ENCODE measurements around the gene ILK. TPM values are rescaled to one million over a fixed set of nuclear protein-coding genes. Genes with fewer than 3 reads are reported as not detected.

The ILK gene
- total and polyA plus RNA-seq, 2 of the 13 experiments (the other 11 are each of a cell fraction or from before 2014, with no cell fraction given), result 70.3 to 108 TPM

DNA sequence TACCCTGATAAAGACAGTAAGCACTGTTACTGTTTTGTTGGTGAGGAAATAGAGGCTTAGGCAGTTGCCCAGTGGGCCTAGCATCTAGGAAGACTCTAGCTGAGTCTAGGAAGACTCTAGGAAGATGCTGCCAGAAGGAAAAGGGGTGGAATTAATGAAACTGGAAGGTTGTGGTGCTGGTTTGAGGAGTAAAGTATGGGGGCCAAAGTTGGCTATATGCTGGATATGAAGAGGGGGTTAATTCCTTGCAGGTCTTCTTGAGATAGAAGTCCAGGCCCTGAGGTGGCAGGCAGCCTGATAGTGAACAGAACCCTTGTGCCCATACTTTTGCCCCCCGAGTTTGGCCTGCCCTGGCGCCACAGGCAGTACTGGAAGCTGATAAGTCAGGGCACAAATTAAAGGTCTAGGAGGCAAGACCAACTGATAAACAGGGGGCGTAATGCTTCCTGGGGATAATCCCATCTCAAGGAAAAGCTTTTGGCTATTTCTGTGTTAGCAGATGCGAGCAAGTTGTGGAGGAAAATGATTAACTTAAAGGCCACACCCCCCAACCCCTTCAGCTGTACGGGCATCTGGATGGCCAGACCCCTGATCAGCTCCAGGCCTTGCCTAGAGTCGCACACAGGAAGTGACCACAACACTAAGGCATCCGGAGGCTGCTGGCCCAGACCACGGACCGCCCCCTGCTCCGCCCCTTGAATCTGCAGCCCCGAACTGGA is 3.1 kb downstream of the ILK start (continued):
- peak; percentile 39; the same call in 1 of the 2 replicates for TF ChIP-seq POLR2G (IDR thresholded peaks at IDR 0.05; ENCODE audit: low read depth, low read length)
- TF ChIP-seq, protein P1, sequence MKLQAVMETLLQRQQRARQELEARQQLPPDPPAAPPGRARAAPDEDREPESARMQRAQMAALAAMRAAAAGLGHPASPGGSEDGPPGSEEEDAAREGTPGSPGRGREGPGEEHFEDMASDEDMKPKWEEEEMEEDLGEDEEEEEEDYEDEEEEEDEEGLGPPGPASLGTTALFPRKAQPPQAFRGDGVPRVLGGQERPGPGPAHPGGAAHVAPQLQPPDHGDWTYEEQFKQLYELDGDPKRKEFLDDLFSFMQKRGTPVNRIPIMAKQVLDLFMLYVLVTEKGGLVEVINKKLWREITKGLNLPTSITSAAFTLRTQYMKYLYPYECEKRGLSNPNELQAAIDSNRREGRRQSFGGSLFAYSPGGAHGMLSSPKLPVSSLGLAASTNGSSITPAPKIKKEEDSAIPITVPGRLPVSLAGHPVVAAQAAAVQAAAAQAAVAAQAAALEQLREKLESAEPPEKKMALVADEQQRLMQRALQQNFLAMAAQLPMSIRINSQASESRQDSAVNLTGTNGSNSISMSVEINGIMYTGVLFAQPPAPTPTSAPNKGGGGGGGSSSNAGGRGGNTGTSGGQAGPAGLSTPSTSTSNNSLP (IDR thresholded peaks at IDR 0.05; ENCODE audit: low read depth, low read length), result no peak; the same call in 1 of the 2 replicates
- TF ChIP-seq, protein P2, sequence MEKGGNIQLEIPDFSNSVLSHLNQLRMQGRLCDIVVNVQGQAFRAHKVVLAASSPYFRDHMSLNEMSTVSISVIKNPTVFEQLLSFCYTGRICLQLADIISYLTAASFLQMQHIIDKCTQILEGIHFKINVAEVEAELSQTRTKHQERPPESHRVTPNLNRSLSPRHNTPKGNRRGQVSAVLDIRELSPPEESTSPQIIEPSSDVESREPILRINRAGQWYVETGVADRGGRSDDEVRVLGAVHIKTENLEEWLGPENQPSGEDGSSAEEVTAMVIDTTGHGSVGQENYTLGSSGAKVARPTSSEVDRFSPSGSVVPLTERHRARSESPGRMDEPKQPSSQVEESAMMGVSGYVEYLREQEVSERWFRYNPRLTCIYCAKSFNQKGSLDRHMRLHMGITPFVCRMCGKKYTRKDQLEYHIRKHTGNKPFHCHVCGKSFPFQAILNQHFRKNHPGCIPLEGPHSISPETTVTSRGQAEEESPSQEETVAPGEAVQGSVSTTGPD (CRISPR knock-in tag; IDR thresholded peaks at IDR 0.05), result no peak
- TF ChIP-seq, protein P3, sequence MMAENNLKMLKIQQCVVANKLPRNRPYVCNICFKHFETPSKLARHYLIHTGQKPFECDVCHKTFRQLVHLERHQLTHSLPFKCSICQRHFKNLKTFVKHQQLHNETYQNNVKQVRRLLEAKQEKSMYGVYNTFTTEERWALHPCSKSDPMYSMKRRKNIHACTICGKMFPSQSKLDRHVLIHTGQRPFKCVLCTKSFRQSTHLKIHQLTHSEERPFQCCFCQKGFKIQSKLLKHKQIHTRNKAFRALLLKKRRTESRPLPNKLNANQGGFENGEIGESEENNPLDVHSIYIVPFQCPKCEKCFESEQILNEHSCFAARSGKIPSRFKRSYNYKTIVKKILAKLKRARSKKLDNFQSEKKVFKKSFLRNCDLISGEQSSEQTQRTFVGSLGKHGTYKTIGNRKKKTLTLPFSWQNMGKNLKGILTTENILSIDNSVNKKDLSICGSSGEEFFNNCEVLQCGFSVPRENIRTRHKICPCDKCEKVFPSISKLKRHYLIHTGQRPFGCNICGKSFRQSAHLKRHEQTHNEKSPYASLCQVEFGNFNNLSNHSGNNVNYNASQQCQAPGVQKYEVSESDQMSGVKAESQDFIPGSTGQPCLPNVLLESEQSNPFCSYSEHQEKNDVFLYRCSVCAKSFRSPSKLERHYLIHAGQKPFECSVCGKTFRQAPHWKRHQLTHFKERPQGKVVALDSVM (CRISPR knock-in tag; IDR thresholded peaks at IDR 0.05), result no peak
- peak; percentile 91 for TF ChIP-seq SAP130 (CRISPR knock-in tag; IDR thresholded peaks at IDR 0.05; ENCODE audit: low read depth)
- TF ChIP-seq, protein P4, sequence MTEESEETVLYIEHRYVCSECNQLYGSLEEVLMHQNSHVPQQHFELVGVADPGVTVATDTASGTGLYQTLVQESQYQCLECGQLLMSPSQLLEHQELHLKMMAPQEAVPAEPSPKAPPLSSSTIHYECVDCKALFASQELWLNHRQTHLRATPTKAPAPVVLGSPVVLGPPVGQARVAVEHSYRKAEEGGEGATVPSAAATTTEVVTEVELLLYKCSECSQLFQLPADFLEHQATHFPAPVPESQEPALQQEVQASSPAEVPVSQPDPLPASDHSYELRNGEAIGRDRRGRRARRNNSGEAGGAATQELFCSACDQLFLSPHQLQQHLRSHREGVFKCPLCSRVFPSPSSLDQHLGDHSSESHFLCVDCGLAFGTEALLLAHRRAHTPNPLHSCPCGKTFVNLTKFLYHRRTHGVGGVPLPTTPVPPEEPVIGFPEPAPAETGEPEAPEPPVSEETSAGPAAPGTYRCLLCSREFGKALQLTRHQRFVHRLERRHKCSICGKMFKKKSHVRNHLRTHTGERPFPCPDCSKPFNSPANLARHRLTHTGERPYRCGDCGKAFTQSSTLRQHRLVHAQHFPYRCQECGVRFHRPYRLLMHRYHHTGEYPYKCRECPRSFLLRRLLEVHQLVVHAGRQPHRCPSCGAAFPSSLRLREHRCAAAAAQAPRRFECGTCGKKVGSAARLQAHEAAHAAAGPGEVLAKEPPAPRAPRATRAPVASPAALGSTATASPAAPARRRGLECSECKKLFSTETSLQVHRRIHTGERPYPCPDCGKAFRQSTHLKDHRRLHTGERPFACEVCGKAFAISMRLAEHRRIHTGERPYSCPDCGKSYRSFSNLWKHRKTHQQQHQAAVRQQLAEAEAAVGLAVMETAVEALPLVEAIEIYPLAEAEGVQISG (CRISPR knock-in tag; IDR thresholded peaks at IDR 0.05), result peak; percentile 96
- no peak for TF ChIP-seq PAX8 (CRISPR knock-in tag; IDR thresholded peaks at IDR 0.05; ENCODE audit: borderline replicate concordance)
- TF ChIP-seq EP300 (IDR thresholded peaks at IDR 0.05; ENCODE audit: low read depth in 2 of 2, low read length in 2 of 2), result peak in 1 of 2 experiments; percentile 38; a peak in 1 of 4 replicates
- TF ChIP-seq EP300 (CRISPR knock-in tag; IDR thresholded peaks at IDR 0.05; ENCODE audit: borderline replicate concordance), result no peak
- TF ChIP-seq HCFC1 (IDR thresholded peaks at IDR 0.05; ENCODE audit: low read depth, low read length), result no peak; the same call in 1 of the 2 replicates
- no peak for TF ChIP-seq ZSCAN30 (CRISPR knock-in tag; IDR thresholded peaks at IDR 0.05)
- TF ChIP-seq, protein P5, sequence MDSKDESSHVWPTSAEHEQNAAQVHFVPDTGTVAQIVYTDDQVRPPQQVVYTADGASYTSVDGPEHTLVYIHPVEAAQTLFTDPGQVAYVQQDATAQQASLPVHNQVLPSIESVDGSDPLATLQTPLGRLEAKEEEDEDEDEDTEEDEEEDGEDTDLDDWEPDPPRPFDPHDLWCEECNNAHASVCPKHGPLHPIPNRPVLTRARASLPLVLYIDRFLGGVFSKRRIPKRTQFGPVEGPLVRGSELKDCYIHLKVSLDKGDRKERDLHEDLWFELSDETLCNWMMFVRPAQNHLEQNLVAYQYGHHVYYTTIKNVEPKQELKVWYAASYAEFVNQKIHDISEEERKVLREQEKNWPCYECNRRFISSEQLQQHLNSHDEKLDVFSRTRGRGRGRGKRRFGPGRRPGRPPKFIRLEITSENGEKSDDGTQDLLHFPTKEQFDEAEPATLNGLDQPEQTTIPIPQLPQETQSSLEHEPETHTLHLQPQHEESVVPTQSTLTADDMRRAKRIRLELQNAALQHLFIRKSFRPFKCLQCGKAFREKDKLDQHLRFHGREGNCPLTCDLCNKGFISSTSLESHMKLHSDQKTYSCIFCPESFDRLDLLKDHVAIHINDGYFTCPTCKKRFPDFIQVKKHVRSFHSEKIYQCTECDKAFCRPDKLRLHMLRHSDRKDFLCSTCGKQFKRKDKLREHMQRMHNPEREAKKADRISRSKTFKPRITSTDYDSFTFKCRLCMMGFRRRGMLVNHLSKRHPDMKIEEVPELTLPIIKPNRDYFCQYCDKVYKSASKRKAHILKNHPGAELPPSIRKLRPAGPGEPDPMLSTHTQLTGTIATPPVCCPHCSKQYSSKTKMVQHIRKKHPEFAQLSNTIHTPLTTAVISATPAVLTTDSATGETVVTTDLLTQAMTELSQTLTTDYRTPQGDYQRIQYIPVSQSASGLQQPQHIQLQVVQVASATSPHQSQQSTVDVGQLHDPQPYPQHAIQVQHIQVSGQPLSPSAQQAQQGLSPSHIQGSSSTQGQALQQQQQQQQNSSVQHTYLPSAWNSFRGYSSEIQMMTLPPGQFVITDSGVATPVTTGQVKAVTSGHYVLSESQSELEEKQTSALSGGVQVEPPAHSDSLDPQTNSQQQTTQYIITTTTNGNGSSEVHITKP (CRISPR knock-in tag; IDR thresholded peaks at IDR 0.05; ENCODE audit: low read depth), result peak; percentile 75
- no peak for TF ChIP-seq RBM39 (IDR thresholded peaks at IDR 0.05; ENCODE audit: low read depth, low read length, poor library complexity, severe bottlenecking)
- TF ChIP-seq ERF (CRISPR knock-in tag; IDR thresholded peaks at IDR 0.05), result peak; percentile 55; the same call in 1 of the 2 replicates
- TF ChIP-seq AKAP8 (CRISPR knock-in tag; IDR thresholded peaks at IDR 0.05), result 0 out of 2 replicates have a peak, but pooled peaks have one; percentile 46
- no peak; the same call in 1 of the 2 replicates for TF ChIP-seq POLR2AphosphoS5 (IDR thresholded peaks at IDR 0.05; ENCODE audit: low read depth, low read length)
- TF ChIP-seq ZNF430 (CRISPR knock-in tag; IDR thresholded peaks at IDR 0.05), result no peak
